Measurements from ENCODE around the gene ZBTB45. TPM values are rescaled to one million over a fixed set of nuclear protein-coding genes. Genes with fewer than 3 reads are reported as not detected.

The ZBTB45 gene
- total and polyA plus RNA-seq, 2 donors from 2014 or later: 7.7 to 16.9 TPM

GRCh38 chr19:58557221-58558065 lies 37.8 kb upstream of the ZBTB45 start:
- peak overlapping the region; percentile 83 to 93 (median 91) for H3K4me3 ChIP-seq (ENCODE audit: low read length in 3 of 3)
- peaks cover 3 to 47% (median 26%) of the 10 kb centered on the region in 3 donors for H3K4me1 ChIP-seq (ENCODE audit: control insufficient read depth in 2 of 3, insufficient read depth in 2 of 3, low read depth in 1 of 3, low read length in 3 of 3)
- intact Hi-C loops (cut with DNase I): no loop called here
- no peak for TF ChIP-seq CTCF (IDR thresholded peaks at IDR 0.05; ENCODE audit: borderline replicate concordance, extremely low read depth, insufficient read depth)
- peak overlapping the region; percentile 90 to 98 for H3K27ac ChIP-seq (ENCODE audit: low read depth in 2 of 2, low read length in 2 of 2)
- H3K36me3 ChIP-seq (ENCODE audit: control insufficient read depth in 2 of 3, insufficient read depth in 3 of 3, low read length in 3 of 3): peaks cover 0 to 15% (median 12%) of the 10 kb centered on the region in 3 donors
- DNase-seq (peak in 2 of 5 donors; percentile 73 to 76), FAIRE-seq (no peak)
- H3K9me3 ChIP-seq (ENCODE audit: control insufficient read depth in 2 of 3, insufficient read depth in 1 of 3, low read length in 3 of 3): no peaks in the 10 kb centered on the region
- no peaks in the 10 kb centered on the region for H3K27me3 ChIP-seq (ENCODE audit: control insufficient read depth, insufficient read depth, low read length)
- H3K9ac ChIP-seq (ENCODE audit: low read length in 3 of 3): peak overlapping the region; percentile 76 to 99 (median 98)

GRCh38 chr19:58556622-58557220 lies 37.1 kb upstream of the ZBTB45 start:
- Histone ChIP-seq H3K27ac (ENCODE audit: low read depth in 2 of 2, low read length in 2 of 2) (peak overlapping the region in 1 of 2 donors; percentile 12), H3K36me3 (ENCODE audit: control insufficient read depth in 2 of 3, insufficient read depth in 3 of 3, low read length in 3 of 3) (peaks cover 2 to 22% (median 16%) of the 10 kb centered on the region in 3 donors), H3K27me3 (ENCODE audit: control insufficient read depth, insufficient read depth, low read length) (no peaks in the 10 kb centered on the region), H3K4me1 (ENCODE audit: control insufficient read depth in 2 of 3, insufficient read depth in 2 of 3, low read depth in 1 of 3, low read length in 3 of 3) (peaks cover 3 to 40% (median 23%) of the 10 kb centered on the region in 3 donors), H3K4me3 (ENCODE audit: low read length in 3 of 3) (peak overlapping the region in 2 of 3 donors; percentile 91 to 93), H3K9me3 (ENCODE audit: control insufficient read depth in 2 of 3, insufficient read depth in 1 of 3, low read length in 3 of 3) (no peaks in the 10 kb centered on the region), H3K9ac (ENCODE audit: low read length in 3 of 3) (peak overlapping the region in 2 of 3 donors; percentile 81 to 99)
- TF ChIP-seq CTCF (IDR thresholded peaks at IDR 0.05; ENCODE audit: borderline replicate concordance, extremely low read depth, insufficient read depth): no peak
- intact Hi-C loops (cut with DNase I): no loop called here
- FAIRE-seq (no peak), DNase-seq (peak in 1 of 5 donors; percentile 37)

GRCh38 chr19:58555920-58556621 lies 36.5 kb upstream of the ZBTB45 start:
- Histone ChIP-seq H3K4me3 (ENCODE audit: low read length in 3 of 3) (no peak overlapping the region), H3K4me1 (ENCODE audit: control insufficient read depth in 2 of 3, insufficient read depth in 2 of 3, low read depth in 1 of 3, low read length in 3 of 3) (peaks cover 3 to 38% (median 21%) of the 10 kb centered on the region in 3 donors), H3K9ac (ENCODE audit: low read length in 3 of 3) (peak overlapping the region in 1 of 3 donors; percentile 99), H3K9me3 (ENCODE audit: control insufficient read depth in 2 of 3, insufficient read depth in 1 of 3, low read length in 3 of 3) (no peaks in the 10 kb centered on the region), H3K27ac (ENCODE audit: low read depth in 2 of 2, low read length in 2 of 2) (no peak overlapping the region), H3K27me3 (ENCODE audit: control insufficient read depth, insufficient read depth, low read length) (no peaks in the 10 kb centered on the region), H3K36me3 (ENCODE audit: control insufficient read depth in 2 of 3, insufficient read depth in 3 of 3, low read length in 3 of 3) (peaks cover 3 to 28% (median 20%) of the 10 kb centered on the region in 3 donors)
- FAIRE-seq (no peak), DNase-seq (peak in 2 of 5 donors; percentile 72 to 81)
- intact Hi-C loops (cut with DNase I): no loop called here
- no peak for TF ChIP-seq CTCF (IDR thresholded peaks at IDR 0.05; ENCODE audit: borderline replicate concordance, extremely low read depth, insufficient read depth)
